ENCODE data around the gene SLC45A1. TPM values are rescaled to one million over a fixed set of nuclear protein-coding genes. Genes with fewer than 3 reads are reported as not detected.

The SLC45A1 gene
- total RNA-seq, 2 donors from 2014 or later = 4.3 to 5.2 TPM

DNA sequence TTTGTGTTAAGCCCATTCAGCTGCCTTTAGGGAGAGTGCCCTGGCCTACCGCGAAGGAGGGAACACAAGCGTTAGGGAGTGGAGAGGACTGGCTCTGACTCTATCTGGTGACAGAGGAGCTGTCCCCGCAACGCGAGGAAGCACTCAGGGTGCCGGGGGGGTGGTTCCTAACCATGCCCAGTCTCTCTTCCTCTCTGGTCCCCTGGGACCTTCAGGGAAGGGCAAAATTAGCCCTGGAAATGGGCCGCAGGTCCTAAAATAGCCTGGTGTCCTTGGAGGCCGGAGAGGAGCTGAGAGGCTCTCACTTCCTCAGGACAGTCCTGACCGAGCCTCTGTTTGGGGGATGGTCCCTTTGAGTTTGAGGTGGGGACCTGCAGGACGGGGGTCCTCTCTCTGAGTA lies 5.8 kb downstream of the SLC45A1 start:
- Histone ChIP-seq H3K4me1 (replicated peaks) (no peaks in the 10 kb centered on the region), H3K9me3 (no peaks in the 10 kb centered on the region), H3K27ac (no peak overlapping the region), H3K36me3 (no peaks in the 10 kb centered on the region), H3K27me3 (replicated peaks; ENCODE audit: insufficient read depth) (no peaks in the 10 kb centered on the region), H3K4me3 (no peak overlapping the region)
- TF ChIP-seq, protein P1, sequence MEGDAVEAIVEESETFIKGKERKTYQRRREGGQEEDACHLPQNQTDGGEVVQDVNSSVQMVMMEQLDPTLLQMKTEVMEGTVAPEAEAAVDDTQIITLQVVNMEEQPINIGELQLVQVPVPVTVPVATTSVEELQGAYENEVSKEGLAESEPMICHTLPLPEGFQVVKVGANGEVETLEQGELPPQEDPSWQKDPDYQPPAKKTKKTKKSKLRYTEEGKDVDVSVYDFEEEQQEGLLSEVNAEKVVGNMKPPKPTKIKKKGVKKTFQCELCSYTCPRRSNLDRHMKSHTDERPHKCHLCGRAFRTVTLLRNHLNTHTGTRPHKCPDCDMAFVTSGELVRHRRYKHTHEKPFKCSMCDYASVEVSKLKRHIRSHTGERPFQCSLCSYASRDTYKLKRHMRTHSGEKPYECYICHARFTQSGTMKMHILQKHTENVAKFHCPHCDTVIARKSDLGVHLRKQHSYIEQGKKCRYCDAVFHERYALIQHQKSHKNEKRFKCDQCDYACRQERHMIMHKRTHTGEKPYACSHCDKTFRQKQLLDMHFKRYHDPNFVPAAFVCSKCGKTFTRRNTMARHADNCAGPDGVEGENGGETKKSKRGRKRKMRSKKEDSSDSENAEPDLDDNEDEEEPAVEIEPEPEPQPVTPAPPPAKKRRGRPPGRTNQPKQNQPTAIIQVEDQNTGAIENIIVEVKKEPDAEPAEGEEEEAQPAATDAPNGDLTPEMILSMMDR (IDR thresholded peaks at IDR 0.05) = no peak
- TF ChIP-seq POLR2A (IDR thresholded peaks at IDR 0.05) = no peak
- TF ChIP-seq POLR2AphosphoS5 (IDR thresholded peaks at IDR 0.05) = no peak
- WGBS = 75% methylated on average over 11 of the region's 11 CpGs
- intact Hi-C loops (cut with DNase I) = no loop called here
- DNase-seq (ENCODE audit: low spot score) = no peak

DNA sequence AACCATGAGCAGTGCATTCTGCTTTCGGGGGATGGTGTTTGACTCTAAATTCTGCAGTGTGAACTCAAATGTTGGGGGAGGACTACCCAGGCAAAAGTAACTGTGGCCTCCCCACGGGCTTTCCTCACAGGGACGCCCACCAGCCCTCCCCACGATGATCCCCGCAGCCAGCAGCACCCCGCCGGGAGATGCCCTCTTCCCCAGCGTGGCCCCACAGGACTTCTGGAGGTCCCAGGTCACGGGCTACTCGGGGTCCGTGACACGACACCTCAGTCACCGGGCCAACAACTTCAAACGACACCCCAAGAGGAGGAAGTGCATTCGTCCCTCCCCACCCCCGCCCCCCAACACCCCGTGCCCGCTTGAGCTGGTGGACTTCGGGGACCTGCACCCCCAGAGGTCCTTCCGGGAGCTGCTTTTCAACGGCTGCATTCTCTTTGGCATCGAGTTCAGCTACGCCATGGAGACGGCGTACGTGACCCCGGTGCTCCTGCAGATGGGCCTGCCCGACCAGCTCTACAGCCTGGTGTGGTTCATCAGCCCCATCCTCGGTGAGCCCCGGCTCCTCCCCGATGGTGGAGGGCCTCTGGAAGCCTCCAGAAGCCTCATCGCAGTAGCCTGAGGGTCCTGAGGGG lies 6.4 kb downstream of the SLC45A1 start:
- Histone ChIP-seq H3K27ac (no peak overlapping the region), H3K27me3 (replicated peaks; ENCODE audit: insufficient read depth) (no peaks in the 10 kb centered on the region), H3K9me3 (no peaks in the 10 kb centered on the region), H3K4me3 (no peak overlapping the region), H3K36me3 (no peaks in the 10 kb centered on the region), H3K4me1 (replicated peaks) (no peaks in the 10 kb centered on the region)
- WGBS = 84% methylated on average over 26 of the region's 32 CpGs
- DNase-seq (ENCODE audit: low spot score) = no peak
- intact Hi-C loops (cut with DNase I) = no loop called here
- TF ChIP-seq, protein P1 (IDR thresholded peaks at IDR 0.05) = no peak
- no peak for TF ChIP-seq POLR2AphosphoS5 (IDR thresholded peaks at IDR 0.05)
- TF ChIP-seq POLR2A (IDR thresholded peaks at IDR 0.05) = no peak

DNA sequence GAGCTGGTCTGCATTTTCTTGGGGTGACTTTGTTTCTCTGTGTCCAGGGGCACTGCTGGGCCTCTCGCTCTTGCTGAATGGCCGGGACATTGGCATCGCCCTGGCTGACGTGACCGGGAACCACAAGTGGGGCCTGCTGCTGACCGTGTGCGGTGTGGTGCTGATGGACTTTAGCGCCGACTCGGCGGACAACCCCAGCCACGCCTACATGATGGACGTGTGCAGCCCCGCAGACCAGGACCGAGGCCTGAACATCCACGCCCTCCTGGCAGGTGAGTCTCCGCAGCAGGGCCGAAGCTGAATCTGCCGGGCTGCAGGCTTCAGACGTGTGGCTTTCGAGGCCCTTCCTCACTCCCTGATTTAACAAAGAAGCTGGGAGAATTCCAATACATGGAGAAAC lies 7.9 kb downstream of the SLC45A1 start:
- intact Hi-C loops (cut with DNase I) = no loop called here
- no peaks in the 10 kb centered on the region for H3K27me3 ChIP-seq (replicated peaks; ENCODE audit: insufficient read depth)
- DNase-seq (ENCODE audit: low spot score) = no peak
- 92% methylated on average over 21 of the region's 21 CpGs for WGBS
- no peak overlapping the region for H3K27ac ChIP-seq
- no peaks in the 10 kb centered on the region for H3K4me1 ChIP-seq (replicated peaks)
- TF ChIP-seq, protein P1 (IDR thresholded peaks at IDR 0.05) = no peak
- no peak for TF ChIP-seq POLR2A (IDR thresholded peaks at IDR 0.05)
- TF ChIP-seq POLR2AphosphoS5 (IDR thresholded peaks at IDR 0.05) = no peak
- no peaks in the 10 kb centered on the region for H3K36me3 ChIP-seq
- no peak overlapping the region for H3K4me3 ChIP-seq
- no peaks in the 10 kb centered on the region for H3K9me3 ChIP-seq

DNA sequence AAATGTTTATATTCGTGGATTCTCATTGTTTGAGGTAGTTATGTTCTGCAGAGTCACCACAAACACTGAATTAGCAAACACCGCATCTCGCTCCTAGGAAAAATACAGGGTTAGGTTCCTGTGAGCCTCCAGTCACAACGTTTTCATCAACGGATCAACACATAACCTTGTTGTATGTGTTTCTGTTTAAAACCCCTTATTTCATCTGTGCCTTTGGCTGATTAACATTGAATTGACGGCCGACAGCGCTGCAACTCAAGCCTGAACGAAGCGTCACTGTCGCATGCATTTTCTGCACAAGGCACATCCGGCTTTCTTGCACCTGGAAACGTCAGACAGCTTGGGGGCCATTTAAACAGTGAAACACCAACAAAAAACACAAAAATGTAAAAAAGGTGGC lies 8.4 kb downstream of the SLC45A1 start:
- 92% methylated on average over 13 of the region's 13 CpGs for WGBS
- intact Hi-C loops (cut with DNase I) = no loop called here
- H3K4me3 ChIP-seq = no peak overlapping the region
- no peaks in the 10 kb centered on the region for H3K4me1 ChIP-seq (replicated peaks)
- no peak for DNase-seq (ENCODE audit: low spot score)
- TF ChIP-seq POLR2AphosphoS5 (IDR thresholded peaks at IDR 0.05) (no peak), POLR2A (IDR thresholded peaks at IDR 0.05) (no peak)
- TF ChIP-seq, protein P1 (IDR thresholded peaks at IDR 0.05) = no peak
- no peaks in the 10 kb centered on the region for H3K36me3 ChIP-seq
- no peaks in the 10 kb centered on the region for H3K27me3 ChIP-seq (replicated peaks; ENCODE audit: insufficient read depth)
- H3K27ac ChIP-seq = no peak overlapping the region
- no peaks in the 10 kb centered on the region for H3K9me3 ChIP-seq

DNA sequence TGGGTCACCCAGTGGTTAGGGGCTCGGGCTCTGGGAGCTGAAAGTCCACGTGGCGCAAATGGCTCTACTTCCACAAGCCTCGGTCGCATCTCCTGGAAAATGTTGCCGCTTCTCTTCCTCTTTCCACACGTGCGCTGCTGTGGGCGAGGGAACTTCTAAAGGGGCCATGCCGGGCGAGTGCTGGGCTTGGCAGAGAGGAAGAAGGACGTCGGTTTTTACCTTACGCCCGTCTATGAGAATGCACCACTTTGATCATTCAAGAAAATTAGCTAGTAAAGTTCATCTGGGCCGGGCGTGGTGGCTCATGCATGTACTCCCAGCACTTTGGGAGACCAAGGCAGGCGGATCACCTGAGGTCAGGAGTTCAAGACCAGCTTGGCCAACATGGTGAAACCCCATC lies 10.4 kb downstream of the SLC45A1 start:
- intact Hi-C loops (cut with DNase I) = no loop called here
- Histone ChIP-seq H3K4me3 (no peak overlapping the region), H3K4me1 (replicated peaks) (no peaks in the 10 kb centered on the region), H3K36me3 (no peaks in the 10 kb centered on the region), H3K27me3 (replicated peaks; ENCODE audit: insufficient read depth) (no peaks in the 10 kb centered on the region), H3K9me3 (no peaks in the 10 kb centered on the region), H3K27ac (no peak overlapping the region)
- no peak for DNase-seq (ENCODE audit: low spot score)
- TF ChIP-seq POLR2A (IDR thresholded peaks at IDR 0.05) = no peak
- no peak for TF ChIP-seq POLR2AphosphoS5 (IDR thresholded peaks at IDR 0.05)
- TF ChIP-seq, protein P1 (IDR thresholded peaks at IDR 0.05) = no peak
- WGBS = 96% methylated on average over 18 of the region's 18 CpGs

Data from prostate gland (tissue), 2 donors.